SK-N-SH (cell line): Measurements from ENCODE around the gene NTNG2. TPM values are rescaled to one million over a fixed set of nuclear protein-coding genes. Genes with fewer than 3 reads are reported as not detected.

Experiments used
- CTCF ChIA-PET: fragments of 300-600, 350-600 bp; formaldehyde crosslinking; extraction: SDS; loops from one replicate; lab custom pipeline; 2021; lab: Yijun Ruan, JAX
- POLR2A ChIA-PET: fragments of 350-600 bp; sonication (Branson Sonifier 250); formaldehyde crosslinking; extraction: SDS; loops from one replicate; lab custom pipeline; 2020; ENCODE audit warnings: antibody characterized with exemption, inconsistent platforms; lab: Yijun Ruan, JAX
- DNase-seq: peaks from one replicate; pipeline ENCODE4 v3.0.0; 2012
- H2AFZ ChIP-seq: fragments of 200-600 bp; sonication (generic); 2 replicates; pipeline ENCODE4 v1.8.1; 2016; ENCODE audit warnings: antibody characterized with exemption, mild to moderate bottlenecking, low read depth
- H3F3A ChIP-seq: fragments of 200-600 bp; sonication (generic); replicated peaks from 2 replicates; pipeline ENCODE3; 2016; ENCODE audit warnings: antibody characterized with exemption, mild to moderate bottlenecking; ENCODE audit not compliant: insufficient read depth
- H3K27ac ChIP-seq, 2 experiments: fragments of 200-500 bp in 1 of 2; fragments of 200-600 bp in 1 of 2; sonication (Bioruptor generic) in 1 of 2; sonication (generic), shearing (Covaris generic) in 1 of 2; 2 replicates each; pipeline versions ENCODE4 v1.5.1 to v1.6.1; 2014 to 2016; ENCODE audit warnings: low read depth in 2 of 2, inconsistent platforms in 1 of 2, low read length in 1 of 2, mild to moderate bottlenecking in 1 of 2, mixed read lengths in 1 of 2
- H3K27me3 ChIP-seq: fragments of 200-600 bp; sonication (generic), shearing (Covaris generic); 2 replicates; pipeline ENCODE4 v1.6.1; 2016; ENCODE audit warnings: mixed run types; ENCODE audit not compliant: insufficient read depth
- H3K36me3 ChIP-seq, 2 experiments: fragments of 200-500 bp in 1 of 2; fragments of 200-600 bp in 1 of 2; sonication (Bioruptor generic) in 1 of 2; sonication (generic) in 1 of 2; replicated peaks in 1 of 2; 2 replicates each; pipeline versions ENCODE3 to v1.5.1; 2014 to 2016; ENCODE audit warnings: low read length in 1 of 2, mild to moderate bottlenecking in 1 of 2; ENCODE audit not compliant: insufficient read depth in 2 of 2, control insufficient read depth in 1 of 2
- H3K4me1 ChIP-seq, 2 experiments: fragments of 200-500 bp in 1 of 2; fragments of 200-600 bp in 1 of 2; sonication (Bioruptor generic) in 1 of 2; sonication (generic), shearing (Covaris generic) in 1 of 2; 2 replicates each; pipeline versions ENCODE4 v1.5.1 to v1.6.1; 2014 to 2016; ENCODE audit warnings: low read depth in 1 of 2, low read length in 1 of 2, mixed run types in 1 of 2; ENCODE audit not compliant: insufficient read depth in 2 of 2, control insufficient read depth in 1 of 2
- H3K4me2 ChIP-seq: fragments of 200-600 bp; sonication (generic), shearing (Covaris generic); 2 replicates; pipeline ENCODE4 v1.6.1; 2017; ENCODE audit warnings: mixed run types
- H3K4me3 ChIP-seq, 2 experiments: fragments of 200-500 bp in 1 of 2; fragments of 200-600 bp in 1 of 2; sonication (Bioruptor generic) in 1 of 2; sonication (generic), shearing (Covaris generic) in 1 of 2; 2 replicates each; pipeline versions ENCODE4 v1.5.1 to v1.8.1; 2014 to 2016; ENCODE audit warnings: low read depth in 2 of 2, inconsistent platforms in 1 of 2, low read length in 1 of 2, mild to moderate bottlenecking in 1 of 2, mixed read lengths in 1 of 2, moderate library complexity in 1 of 2
- H3K79me2 ChIP-seq: fragments of 200-600 bp; sonication (generic); 2 replicates; pipeline ENCODE4 v1.8.1; 2017; ENCODE audit warnings: mild to moderate bottlenecking; ENCODE audit not compliant: insufficient read depth
- H3K9ac ChIP-seq: fragments of 200-600 bp; sonication (generic); 2 replicates; pipeline ENCODE4 v1.6.1; 2017; ENCODE audit warnings: mixed run types
- H3K9me2 ChIP-seq: fragments of 200-600 bp; sonication (generic); 2 replicates; pipeline ENCODE4 v1.6.1; 2017; ENCODE audit warnings: mixed run types
- H3K9me3 ChIP-seq: fragments of 200-600 bp; sonication (generic); 2 replicates; pipeline ENCODE4 v1.6.1; 2017; ENCODE audit warnings: mixed run types, mild to moderate bottlenecking, moderate library complexity
- H4K20me1 ChIP-seq: fragments of 200-600 bp; sonication (generic); 2 replicates; pipeline ENCODE4 v1.6.1; 2017; ENCODE audit warnings: mild to moderate bottlenecking, mixed run types; ENCODE audit not compliant: insufficient read depth
- EP300 ChIP-seq, 2 experiments: IDR thresholded peaks; 2 replicates each; pipeline versions ENCODE4 v1.4.0 to v1.6.1; 2012; ENCODE audit warnings: borderline replicate concordance in 1 of 2, low read depth in 1 of 2, low read length in 1 of 2
- FOXM1 ChIP-seq: IDR thresholded peaks from 2 replicates; pipeline ENCODE4 v1.4.0; 2012; ENCODE audit warnings: low read depth, mild to moderate bottlenecking
- GATA2 ChIP-seq: sonication (generic); formaldehyde crosslinking; IDR thresholded peaks from 2 replicates; pipeline ENCODE4 v1.5.0; 2020; ENCODE audit warnings: mild to moderate bottlenecking, missing genetic modification reagents
- JUND ChIP-seq: IDR thresholded peaks from 2 replicates; pipeline ENCODE4 v1.4.0; 2012
- MXI1 ChIP-seq: IDR thresholded peaks from 2 replicates; pipeline ENCODE4 v1.6.1; 2012; ENCODE audit warnings: mild to moderate bottlenecking, low read depth, low read length, improper control_type of control experiment
- NRF1 ChIP-seq: IDR thresholded peaks from 2 replicates; pipeline ENCODE4 v1.6.1; 2012; ENCODE audit warnings: low read depth, mild to moderate bottlenecking, low read length
- RCOR1 ChIP-seq: fragments of 150-350 bp; IDR thresholded peaks from 2 replicates; pipeline ENCODE4 v1.6.1; 2017; ENCODE audit warnings: antibody characterized with exemption, low read length
- WGBS: methylation state at CpG from one replicate; pipeline ENCODE4 v1.1.6; 2017; ENCODE audit warnings: low lambda C conversion rate; 5-methylcytosine and 5-hydroxymethylcytosine counted together
- polyA plus RNA-seq, 3 experiments: library from polyadenylated mRNA; depleted of rRNA; stranded (reverse); fragments of >200 nt; gene quantifications; 2 replicates each; pipeline ENCODE4 v1.2.3, GENCODE V29; 2012
- TF ChIP-seq, protein P1 (sequence below): IDR thresholded peaks from 2 replicates; pipeline ENCODE4 v1.4.0; 2012; ENCODE audit warnings: low read depth

NTNG2 gene
- polyA plus RNA-seq, 1 of the 3 experiments (the other 2 are of a cell fraction): 6.1 TPM

DNA sequence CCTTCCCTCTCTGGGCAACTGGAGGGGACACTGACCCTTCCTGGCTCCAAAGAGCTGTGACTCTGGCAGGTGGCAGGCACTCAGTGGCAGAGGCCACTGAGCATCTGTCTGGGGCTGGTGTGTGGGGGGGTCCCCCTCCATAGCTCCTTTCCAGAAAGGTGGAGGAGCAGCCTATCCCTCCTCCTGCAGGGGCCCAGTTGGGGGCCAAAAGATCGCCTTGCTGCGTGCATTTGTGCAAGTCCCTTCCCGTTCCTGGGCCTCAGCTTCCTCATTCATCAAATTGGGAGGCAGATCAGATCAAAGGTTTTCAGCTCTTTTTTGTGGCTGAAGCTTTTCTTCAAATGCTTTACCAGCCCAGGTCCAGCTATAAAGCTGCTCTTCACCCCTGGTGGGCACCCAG is 77.7 kb downstream of the NTNG2 start:
- Histone ChIP-seq H4K20me1 (0 out of 2 replicates have a peak, but pooled peaks cover 14% of the 10 kb centered on the region), H3K9me3 (no peaks in the 10 kb centered on the region), H3K36me3 (no peaks in the 10 kb centered on the region), H3K4me3 (no peak overlapping the region), H3K9me2 (no peaks in the 10 kb centered on the region), H3K9ac (no peak overlapping the region), H3K4me1 (peaks cover 0 to 37% of the 10 kb centered on the region in 2 experiments; a peak in 2 of 4 replicates), H3F3A (peaks cover 6% of the 10 kb centered on the region), H2AFZ (no peak overlapping the region), H3K79me2 (no peaks in the 10 kb centered on the region), H3K27ac (no peak overlapping the region; a peak in 1 of 4 replicates), H3K4me2 (no peak overlapping the region), H3K27me3 (no peaks in the 10 kb centered on the region)
- TF ChIP-seq EP300 (IDR thresholded peaks at IDR 0.05; ENCODE audit: borderline replicate concordance in 1 of 2, low read depth in 1 of 2, low read length in 1 of 2) (no peak), JUND (no peak), MXI1 (no peak)
- POLR2A ChIA-PET: interaction anchor here (1.1 to 1.3 kb wide), 2 partner anchors 57 to 72 kb away, joined by 5 read pairs; no protein-coding TSS in a partner anchor
- CTCF ChIA-PET: interaction anchor here (0.6 to 12.6 kb wide), 11 partner anchors 14 to 481 kb away, joined by 3 to 218 read pairs (median 13); partner anchors contain the start of gene NTNG2
- DNase-seq: no peak
- WGBS: 96% methylated on average over 3 of the region's 3 CpGs

DNA sequence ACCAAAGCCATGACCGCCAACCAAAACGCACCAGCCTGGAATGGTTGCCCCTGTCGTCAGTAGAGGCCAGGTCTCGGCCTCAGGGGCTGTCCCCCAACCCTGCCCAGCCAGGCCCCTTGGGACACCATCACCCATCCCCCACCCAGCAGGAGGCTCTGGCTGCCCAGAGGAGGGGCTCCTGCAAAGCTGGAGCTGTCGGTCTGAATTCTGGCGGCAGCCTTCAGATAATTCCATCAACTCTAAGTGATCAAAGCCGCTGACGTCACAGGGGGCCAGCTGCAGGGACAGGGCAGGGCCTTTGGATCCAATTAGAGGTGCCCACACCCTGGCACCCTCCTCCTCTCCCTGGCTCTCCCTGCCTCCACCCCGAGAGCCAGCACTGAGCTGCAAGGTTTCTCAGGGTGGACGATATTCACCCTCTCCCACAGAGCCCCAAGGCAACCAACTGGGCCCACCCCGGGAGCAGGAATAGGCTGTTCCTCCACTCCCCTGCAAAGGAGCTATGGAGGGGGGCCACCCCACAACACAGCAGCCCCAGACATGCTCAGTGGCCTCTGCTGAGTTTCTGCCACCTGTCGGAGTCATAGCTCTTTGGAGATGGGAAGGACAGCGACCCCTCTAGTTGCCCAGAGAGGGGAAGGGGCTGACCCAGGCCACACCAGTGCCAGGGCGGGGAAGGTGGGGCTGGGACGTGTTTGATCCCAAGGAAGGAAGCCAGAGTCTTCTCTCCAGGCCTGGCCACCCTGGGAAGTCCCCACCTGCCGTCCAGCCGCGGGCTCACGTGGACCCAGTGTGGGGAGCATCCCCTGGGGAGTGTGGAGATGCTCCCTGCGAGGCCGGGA is 78.4 kb downstream of the NTNG2 start:
- H3K9me3 ChIP-seq: no peaks in the 10 kb centered on the region
- peaks cover 6% of the 10 kb centered on the region for H3F3A ChIP-seq
- H3K27ac ChIP-seq: peak overlapping the region in 1 of 2 experiments; percentile 65; a peak in 2 of 4 replicates
- 72% methylated on average over 9 of the region's 21 CpGs for WGBS
- TF ChIP-seq GATA2 (CRISPR knock-in tag): no peak
- no peak for TF ChIP-seq RCOR1
- peak in 1 of 2 experiments; percentile 17; a peak in 1 of 4 replicates for TF ChIP-seq EP300 (IDR thresholded peaks at IDR 0.05; ENCODE audit: borderline replicate concordance in 1 of 2, low read depth in 1 of 2, low read length in 1 of 2)
- TF ChIP-seq MXI1: no peak
- TF ChIP-seq, all 33 proteins: peak for 1
- Histone ChIP-seq H3K27me3 (no peaks in the 10 kb centered on the region), H3K79me2 (no peaks in the 10 kb centered on the region), H4K20me1 (0 out of 2 replicates have a peak, but pooled peaks cover 14% of the 10 kb centered on the region), H3K9ac (no peak overlapping the region), H3K4me1 (peaks cover 0 to 30% of the 10 kb centered on the region in 2 experiments; a peak in 2 of 4 replicates), H3K36me3 (no peaks in the 10 kb centered on the region), H2AFZ (no peak overlapping the region), H3K4me3 (peak overlapping the region in 1 of 2 experiments; percentile 39; a peak in 2 of 4 replicates), H3K4me2 (peak overlapping the region; percentile 93; the same call in 1 of the 2 replicates), H3K9me2 (no peaks in the 10 kb centered on the region)
- peak; percentile 75 for DNase-seq
- POLR2A ChIA-PET: interaction anchor here (1.1 to 1.3 kb wide), 2 partner anchors 57 to 72 kb away, joined by 5 read pairs; no protein-coding TSS in a partner anchor
- CTCF ChIA-PET: interaction anchor here (0.6 to 12.6 kb wide), 10 partner anchors 13 to 482 kb away, joined by 3 to 218 read pairs (median 15); partner anchors contain the start of gene NTNG2

GRCh38 chr9:132240841-132241482 is 79.1 kb downstream of the NTNG2 start:
- Histone ChIP-seq H3K27ac (peak overlapping the region in 1 of 2 experiments; percentile 65; a peak in 2 of 4 replicates), H3K27me3 (no peaks in the 10 kb centered on the region), H3K9me3 (no peaks in the 10 kb centered on the region), H3K36me3 (no peaks in the 10 kb centered on the region), H3K4me2 (peak overlapping the region; percentile 93), H3F3A (peaks cover 6% of the 10 kb centered on the region), H3K4me1 (peaks cover 0 to 27% of the 10 kb centered on the region in 2 experiments; a peak in 1 of 4 replicates), H4K20me1 (0 out of 2 replicates have a peak, but pooled peaks cover 12% of the 10 kb centered on the region), H3K9ac (0 out of 2 replicates have a peak overlapping the region, but pooled peaks have one; percentile 4), H2AFZ (peak overlapping the region; percentile 82; the same call in 1 of the 2 replicates), H3K79me2 (no peaks in the 10 kb centered on the region), H3K4me3 (peak overlapping the region; percentile 55 to 64), H3K9me2 (no peaks in the 10 kb centered on the region)
- TF ChIP-seq, protein P1, sequence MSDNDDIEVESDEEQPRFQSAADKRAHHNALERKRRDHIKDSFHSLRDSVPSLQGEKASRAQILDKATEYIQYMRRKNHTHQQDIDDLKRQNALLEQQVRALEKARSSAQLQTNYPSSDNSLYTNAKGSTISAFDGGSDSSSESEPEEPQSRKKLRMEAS: 0 out of 2 replicates have a peak, but pooled peaks have one; percentile 45
- TF ChIP-seq NRF1: 0 out of 2 replicates have a peak, but pooled peaks have one; percentile 11
- no peak for TF ChIP-seq FOXM1
- CTCF ChIA-PET: interaction anchor here (0.5 to 12.6 kb wide), 10 partner anchors 16 to 482 kb away, joined by 3 to 218 read pairs (median 10); partner anchors contain the start of gene NTNG2
- WGBS: 2% methylated on average over 34 of the region's 63 CpGs
- peak; percentile 99 for DNase-seq
- POLR2A ChIA-PET: no interaction called here
